ENCODE measurements around the gene TMEM259. TPM values are rescaled to one million over a fixed set of nuclear protein-coding genes. Genes with fewer than 3 reads are reported as not detected.

TMEM259 gene
- total RNA-seq, 1 donor from 2014 or later: 49.5 TPM

DNA sequence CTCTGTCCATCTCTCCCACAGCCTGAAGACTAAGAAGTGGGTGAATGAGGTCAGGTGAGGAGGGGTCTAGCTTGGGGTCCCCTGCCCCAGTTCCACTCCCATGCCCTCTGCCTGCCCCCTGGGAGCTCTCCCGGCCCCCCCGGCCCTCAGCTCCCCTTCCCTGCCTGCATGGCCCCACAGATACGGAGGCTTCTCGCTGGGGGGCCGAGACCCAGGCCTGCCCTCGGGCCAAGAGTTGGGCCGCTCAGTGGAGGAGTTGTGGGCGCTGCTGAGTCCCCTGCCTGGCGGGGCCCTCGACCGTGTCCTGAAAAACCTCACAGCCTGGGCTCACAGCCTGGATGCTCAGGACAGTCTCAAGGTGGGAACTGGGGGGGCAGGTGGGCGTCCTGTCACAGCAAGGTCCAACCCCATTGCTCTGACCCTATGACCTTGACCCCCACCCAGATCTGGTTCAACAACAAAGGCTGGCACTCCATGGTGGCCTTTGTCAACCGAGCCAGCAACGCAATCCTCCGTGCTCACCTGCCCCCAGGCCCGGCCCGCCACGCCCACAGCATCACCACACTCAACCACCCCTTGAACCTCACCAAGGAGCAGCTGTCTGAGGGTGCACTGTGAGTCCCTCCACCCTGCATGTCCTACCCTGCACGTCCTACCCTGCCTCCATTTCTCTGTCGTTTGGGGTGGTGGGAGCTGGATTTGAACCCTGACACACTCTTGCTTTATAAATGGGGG lies 35.1 kb upstream of the TMEM259 start:
- no peak for DNase-seq (ENCODE audit: low read depth, low spot score)

- no peak for DNase-seq (ENCODE audit: low read depth, low spot score)
Measured at GRCh38 chr19:1055028-1055425, 34.1 kb upstream of the TMEM259 start.

DNA sequence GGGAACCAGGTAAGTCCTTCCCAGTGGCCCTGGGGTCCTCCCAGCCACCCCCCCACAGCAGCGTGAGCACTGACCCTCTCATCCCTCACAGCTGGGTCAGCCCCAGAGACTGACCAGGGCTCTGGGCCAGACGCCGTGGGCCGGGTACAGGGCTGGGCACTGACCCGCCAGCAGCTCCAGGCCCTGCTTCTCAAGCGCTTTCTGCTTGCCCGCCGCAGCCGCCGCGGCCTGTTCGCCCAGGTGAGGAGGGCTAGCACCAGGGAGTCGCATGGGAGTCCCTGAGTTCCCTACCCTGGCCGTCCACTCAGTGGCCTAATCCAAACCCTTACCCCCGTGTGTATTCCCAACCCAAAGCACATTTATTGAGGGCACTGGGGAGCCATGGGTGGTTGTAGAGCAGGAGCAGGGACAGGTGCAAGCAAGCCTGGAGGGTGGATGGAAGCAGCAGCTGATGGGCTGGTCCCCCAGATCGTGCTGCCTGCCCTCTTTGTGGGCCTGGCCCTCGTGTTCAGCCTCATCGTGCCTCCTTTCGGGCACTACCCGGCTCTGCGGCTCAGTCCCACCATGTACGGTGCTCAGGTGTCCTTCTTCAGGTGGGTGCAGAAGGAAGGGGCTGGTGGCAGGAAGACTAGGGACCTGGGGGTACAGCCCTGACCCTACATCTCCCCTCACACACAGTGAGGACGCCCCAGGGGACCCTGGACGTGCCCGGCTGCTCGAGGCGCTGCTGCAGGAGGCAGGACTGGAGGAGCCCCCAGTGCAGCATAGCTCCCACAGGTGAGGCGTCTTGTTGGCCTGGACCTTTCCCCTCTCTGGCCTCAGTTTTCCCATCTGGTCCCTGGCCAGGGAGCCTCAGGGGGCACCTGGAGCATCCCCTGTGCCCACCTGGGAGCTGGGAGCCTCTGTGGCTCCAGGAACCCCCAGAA lies 33.4 kb upstream of the TMEM259 start:
- no peak for DNase-seq (ENCODE audit: low read depth, low spot score)

- DNase-seq (ENCODE audit: low read depth, low spot score): no peak
Measured at GRCh38 chr19:1053176-1054101, 32.5 kb upstream of the TMEM259 start.

GRCh38 chr19:1052349-1052975 lies 31.5 kb upstream of the TMEM259 start:
- DNase-seq (ENCODE audit: low read depth, low spot score): no peak

DNA sequence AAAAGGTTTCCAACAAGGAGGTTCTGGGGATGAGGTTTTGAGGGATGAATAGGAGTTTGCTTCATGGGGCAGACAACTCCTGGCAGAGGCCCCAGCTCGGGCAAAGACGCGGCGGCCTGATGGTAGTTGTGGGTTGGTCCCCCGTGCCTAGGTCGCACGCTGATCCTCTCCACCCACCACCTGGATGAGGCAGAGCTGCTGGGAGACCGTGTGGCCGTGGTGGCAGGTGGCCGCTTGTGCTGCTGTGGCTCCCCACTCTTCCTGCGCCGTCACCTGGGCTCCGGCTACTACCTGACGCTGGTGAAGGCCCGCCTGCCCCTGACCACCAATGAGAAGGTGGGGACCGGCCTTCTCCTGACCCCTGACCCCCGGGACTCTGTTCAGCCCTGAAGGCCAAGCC lies 30.9 kb upstream of the TMEM259 start:
- DNase-seq (ENCODE audit: low read depth, low spot score): no peak

- DNase-seq (ENCODE audit: low read depth, low spot score): no peak
Measured at GRCh38 chr19:1050989-1051788, 30.3 kb upstream of the TMEM259 start.

- no peak for DNase-seq (ENCODE audit: low read depth, low spot score)
Measured at GRCh38 chr19:1049800-1050199, 28.9 kb upstream of the TMEM259 start.

DNA sequence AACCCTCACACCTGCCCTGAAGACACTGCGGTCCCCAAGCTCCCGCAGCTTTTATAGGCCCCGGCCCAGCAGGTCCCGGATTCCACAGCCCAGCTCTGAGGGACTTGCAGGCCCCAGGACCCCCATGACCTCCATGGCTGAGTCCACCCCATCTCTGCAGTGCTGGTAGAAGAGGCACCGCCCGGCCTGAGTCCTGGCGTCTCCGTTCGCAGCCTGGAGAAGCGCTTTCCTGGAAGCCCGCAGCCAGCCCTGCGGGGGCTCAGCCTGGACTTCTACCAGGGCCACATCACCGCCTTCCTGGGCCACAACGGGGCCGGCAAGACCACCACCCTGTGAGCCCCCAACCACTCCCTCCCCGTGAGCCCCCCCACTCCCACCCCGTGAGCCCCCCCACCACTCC lies 28.2 kb upstream of the TMEM259 start:
- DNase-seq (ENCODE audit: low read depth, low spot score): no peak

DNA sequence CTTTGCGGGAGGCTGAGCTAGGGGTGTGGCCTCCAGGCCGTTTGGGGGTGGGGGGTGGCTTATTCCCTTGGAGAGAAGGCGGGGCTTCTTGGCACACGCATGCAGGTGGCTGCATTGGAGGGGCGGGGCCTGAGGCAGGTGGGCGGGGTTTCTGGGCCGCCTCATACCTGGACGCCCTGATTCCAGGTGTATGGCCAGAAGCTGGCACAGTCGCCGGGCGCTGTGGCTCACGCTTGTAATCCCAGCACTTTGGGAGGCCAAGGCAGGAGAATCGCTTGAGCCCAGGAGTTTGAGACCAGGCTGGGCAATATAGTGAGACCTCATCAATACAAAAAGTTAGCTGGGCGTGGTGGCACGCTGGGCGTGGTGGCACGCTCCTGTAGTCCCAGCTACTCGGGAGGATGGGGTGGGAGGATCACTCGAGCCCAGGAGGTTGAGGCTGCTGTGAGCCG lies 26.8 kb upstream of the TMEM259 start:
- DNase-seq (ENCODE audit: low read depth, low spot score): no peak

DNA sequence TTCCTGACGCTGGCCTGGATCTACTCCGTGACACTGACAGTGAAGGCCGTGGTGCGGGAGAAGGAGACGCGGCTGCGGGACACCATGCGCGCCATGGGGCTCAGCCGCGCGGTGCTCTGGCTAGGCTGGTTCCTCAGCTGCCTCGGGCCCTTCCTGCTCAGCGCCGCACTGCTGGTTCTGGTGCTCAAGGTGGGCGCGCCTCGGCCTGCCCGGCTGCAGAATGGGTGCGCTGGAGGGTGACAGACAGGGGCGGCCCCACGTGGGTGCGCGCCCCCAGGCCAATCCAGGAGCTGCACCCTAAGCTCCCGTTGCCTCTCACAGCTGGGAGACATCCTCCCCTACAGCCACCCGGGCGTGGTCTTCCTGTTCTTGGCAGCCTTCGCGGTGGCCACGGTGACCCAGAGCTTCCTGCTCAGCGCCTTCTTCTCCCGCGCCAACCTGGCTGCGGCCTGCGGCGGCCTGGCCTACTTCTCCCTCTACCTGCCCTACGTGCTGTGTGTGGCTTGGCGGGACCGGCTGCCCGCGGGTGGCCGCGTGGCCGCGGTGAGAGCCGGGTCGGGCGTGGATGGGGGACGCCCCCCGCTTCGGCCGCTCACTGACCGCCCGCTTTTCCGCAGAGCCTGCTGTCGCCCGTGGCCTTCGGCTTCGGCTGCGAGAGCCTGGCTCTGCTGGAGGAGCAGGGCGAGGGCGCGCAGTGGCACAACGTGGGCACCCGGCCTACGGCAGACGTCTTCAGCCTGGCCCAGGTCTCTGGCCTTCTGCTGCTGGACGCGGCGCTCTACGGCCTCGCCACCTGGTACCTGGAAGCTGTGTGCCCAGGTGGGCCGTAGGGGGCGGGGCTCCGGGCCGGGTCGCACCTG lies 26.1 kb upstream of the TMEM259 start:
- no peak for DNase-seq (ENCODE audit: low read depth, low spot score)

- DNase-seq (ENCODE audit: low read depth, low spot score): no peak
Measured at GRCh38 chr19:1046117-1046626, 25.2 kb upstream of the TMEM259 start.

DNA sequence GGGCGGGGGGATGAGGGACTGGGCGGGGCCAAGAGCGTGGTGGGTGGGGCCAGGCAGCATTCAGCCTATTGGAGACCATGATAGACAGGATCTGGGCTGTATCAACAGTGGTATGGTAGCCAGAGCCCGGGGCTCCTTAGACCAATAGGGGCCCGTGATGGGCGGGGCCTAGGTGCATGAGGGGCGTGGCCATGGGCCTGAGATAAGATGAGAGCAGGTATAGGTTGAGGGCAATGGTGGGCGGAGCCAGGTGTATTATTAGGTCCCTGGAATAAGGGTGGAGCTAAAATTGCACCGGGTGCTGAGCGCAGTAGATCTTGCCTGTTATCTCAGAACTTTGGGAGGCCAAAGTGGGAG lies 24.3 kb upstream of the TMEM259 start:
- no peak for DNase-seq (ENCODE audit: low read depth, low spot score)

DNA sequence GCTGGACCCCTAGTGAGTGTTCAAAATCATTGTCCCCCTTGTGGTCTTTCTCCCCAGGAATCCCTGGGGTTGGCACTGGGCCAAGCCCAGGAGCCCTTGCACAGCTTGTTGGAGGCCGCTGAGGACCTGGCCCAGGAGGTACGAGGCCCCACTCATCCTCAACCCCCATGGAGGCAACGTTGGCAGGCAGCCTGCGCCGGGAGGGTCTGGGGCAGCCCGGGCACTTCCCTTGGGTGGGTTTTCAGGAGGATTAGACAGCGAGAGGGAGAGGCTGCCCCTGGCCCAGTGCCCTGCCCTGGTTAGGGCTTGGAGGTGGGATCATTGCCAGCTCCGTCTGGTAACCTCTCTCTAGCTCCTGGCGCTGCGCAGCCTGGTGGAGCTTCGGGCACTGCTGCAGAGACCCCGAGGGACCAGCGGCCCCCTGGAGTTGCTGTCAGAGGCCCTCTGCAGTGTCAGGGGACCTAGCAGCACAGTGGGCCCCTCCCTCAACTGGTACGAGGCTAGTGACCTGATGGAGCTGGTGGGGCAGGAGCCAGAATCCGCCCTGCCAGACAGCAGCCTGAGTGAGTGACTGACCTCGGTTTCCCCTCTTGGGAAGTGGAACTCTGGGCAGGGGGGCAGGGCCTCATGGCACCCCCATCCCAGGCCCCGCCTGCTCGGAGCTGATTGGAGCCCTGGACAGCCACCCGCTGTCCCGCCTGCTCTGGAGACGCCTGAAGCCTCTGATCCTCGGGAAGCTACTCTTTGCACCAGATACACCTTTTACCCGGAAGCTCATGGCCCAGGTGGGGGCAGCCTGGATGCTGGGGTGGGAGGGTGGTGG lies 22.0 kb upstream of the TMEM259 start:
- no peak for DNase-seq (ENCODE audit: low read depth, low spot score)

- DNase-seq (ENCODE audit: low read depth, low spot score): no peak
Measured at GRCh38 chr19:1041835-1042685, 21.1 kb upstream of the TMEM259 start.

- no peak for DNase-seq (ENCODE audit: low read depth, low spot score)
Measured at GRCh38 chr19:1041272-1041834, 20.4 kb upstream of the TMEM259 start.

Data from pulmonary artery endothelial cell (primary cell).